ENCODE data around the gene IQSEC2.

The IQSEC2 gene

DNA sequence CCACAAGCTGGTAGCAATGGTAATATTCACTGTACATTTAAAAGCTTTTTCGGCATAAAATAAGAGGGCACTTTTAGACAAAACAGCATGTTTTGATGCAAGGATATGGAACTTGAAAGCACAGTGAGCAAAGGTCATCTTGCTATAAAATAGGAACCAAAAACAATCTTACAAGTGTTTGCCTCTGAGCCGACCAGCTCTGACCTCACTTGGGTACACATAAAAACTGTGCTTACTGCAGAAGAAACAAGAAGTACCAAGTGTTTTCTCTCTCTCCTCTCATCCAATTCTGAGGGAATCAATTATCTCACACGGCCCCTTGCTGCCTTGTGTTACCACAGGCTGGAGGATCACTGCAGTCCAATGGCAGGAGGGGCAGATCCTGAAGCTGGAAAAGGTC lies 4.8 kb upstream of the IQSEC2 start:
- no peak for TF ChIP-seq CTCF (conservative IDR thresholded peaks at IDR 0.05)
- peak overlapping the region; percentile 40; the same call in 1 of the 2 replicates for H3K27ac ChIP-seq

DNA sequence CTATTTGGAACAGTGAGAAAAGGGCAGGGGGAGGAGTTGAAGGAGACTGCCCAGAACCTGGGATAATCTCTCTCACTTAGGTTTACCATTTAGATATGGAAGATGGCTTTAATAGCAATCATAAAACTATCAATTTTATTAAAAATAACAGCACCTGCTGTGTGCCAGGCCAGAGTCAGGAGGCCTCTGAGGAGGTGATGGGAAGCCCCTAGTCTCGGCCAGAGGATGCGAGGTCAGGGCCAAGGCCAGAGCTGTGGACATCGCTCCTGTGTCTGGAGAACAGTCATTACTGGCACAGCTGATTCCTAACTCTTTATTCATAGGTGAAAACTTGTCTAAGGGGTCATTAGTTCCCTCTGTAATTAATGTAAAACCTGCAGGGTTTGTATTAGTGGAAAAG lies 4.2 kb upstream of the IQSEC2 start:
- TF ChIP-seq CTCF (conservative IDR thresholded peaks at IDR 0.05) = no peak
- peak overlapping the region; percentile 40 for H3K27ac ChIP-seq

DNA sequence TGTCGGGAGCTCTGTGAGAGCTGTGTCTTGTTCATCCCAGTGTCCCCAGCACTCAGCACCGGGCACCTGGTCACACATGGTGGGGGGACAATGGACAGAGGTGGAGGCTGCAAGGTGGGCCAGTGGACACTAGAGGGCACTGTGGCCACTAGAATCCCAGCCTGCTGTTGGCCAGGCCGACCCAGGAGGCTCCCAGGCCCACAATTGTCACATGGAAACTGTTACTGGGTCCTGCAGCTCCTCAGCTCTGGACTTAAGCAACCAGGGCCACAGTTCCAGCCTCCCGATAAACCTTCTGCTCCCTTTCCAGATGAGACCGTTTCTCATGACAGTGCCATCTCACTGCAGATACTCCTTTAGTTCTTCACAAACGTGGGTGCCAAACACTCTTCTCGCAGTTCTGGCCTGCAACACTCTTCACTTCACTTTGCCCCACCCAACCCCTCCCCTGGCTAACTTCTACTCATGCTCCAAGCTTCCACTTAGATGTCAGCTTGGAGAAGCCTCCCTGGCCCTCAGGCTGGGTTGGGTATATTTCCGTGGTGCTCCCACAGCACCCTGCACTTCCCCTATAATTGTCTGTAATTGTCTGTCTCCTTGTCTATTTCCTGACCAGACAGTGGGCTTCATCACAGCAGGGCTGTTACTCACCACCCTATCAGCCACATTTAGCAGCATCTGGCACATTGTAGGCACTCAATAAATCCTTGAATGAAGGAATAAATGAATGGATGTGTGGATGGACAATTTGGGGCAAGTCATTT lies 3.5 kb upstream of the IQSEC2 start:
- H3K27ac ChIP-seq = peak overlapping the region; percentile 40
- peak; percentile 67 for TF ChIP-seq CTCF (conservative IDR thresholded peaks at IDR 0.05)

DNA sequence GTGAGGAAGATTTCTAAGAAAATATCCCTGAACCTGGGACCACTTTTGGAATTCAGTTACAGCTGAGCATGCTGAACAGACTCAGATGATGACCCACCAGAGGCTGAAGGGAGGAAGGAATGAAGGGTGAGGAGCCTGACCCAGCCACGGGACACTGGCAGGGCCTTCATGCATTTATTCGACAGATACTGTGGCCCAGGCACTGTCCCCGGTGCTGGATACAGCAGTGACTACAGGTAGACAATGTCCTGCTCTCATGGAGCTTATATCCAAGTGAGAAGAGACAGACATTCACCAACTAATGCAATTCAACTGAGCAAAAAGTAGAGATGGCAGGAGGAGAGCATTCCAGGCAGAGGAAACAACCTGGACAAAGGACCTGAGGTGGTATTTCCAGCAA lies 2.2 kb upstream of the IQSEC2 start:
- TF ChIP-seq CTCF (conservative IDR thresholded peaks at IDR 0.05) = no peak
- H3K27ac ChIP-seq = no peak overlapping the region

- TF ChIP-seq CTCF (conservative IDR thresholded peaks at IDR 0.05) = no peak
- no peak overlapping the region for H3K27ac ChIP-seq
These were observed 1.7 kb upstream of the IQSEC2 start for GRCh38 chrX:53283099-53283498.

DNA sequence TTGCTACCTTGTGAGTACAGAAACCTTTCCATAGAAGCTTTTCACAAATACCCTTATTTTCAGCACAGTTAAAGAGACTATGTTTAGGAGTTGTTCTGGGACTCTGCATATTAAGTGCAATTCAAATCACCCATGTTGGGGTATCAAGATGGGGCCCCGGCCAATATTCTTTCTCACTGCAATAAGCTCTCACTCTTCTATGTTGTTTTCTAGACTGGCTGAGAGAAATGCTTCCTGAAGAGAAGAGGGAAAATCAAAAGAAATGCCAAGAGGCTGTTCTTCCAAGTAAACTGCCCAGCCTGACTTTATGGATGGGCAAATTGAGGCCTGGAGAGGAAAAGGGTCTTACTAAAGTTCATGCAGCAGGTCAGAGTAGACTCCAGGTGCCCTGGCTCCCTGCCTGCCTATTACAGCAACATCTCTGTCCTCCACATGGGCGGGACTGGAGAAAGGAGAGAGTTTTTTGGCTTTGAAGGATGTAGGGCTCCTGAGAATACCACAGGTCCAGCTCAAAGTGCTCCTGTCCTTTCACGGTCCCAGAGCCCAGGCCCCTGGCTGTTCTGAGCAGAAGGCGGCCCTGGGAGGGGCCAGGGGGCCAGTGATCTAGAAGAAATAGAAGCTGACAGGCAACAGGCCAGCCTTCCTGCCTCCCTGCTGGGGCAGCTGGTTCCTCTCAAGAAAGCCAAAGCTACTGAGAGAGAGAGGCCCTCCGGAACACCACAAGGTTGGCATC lies 745 bp upstream of the IQSEC2 start:
- no peak for TF ChIP-seq CTCF (conservative IDR thresholded peaks at IDR 0.05)
- H3K27ac ChIP-seq = peak overlapping the region; percentile 52; the same call in 1 of the 2 replicates
